Activated CD4-positive, alpha-beta T cell treated with anti-CD3 and anti-CD28 coated beads for 36 hours (primary cell): Measurements from ENCODE around the gene GJA3. TPM values are rescaled to one million over a fixed set of nuclear protein-coding genes. Genes with fewer than 3 reads are reported as not detected.

Experiments used
- ATAC-seq: fragments of 200-7000 bp; cut with Tn5 transposase; one replicate; pipeline ENCODE4 v1.10.0; 2021; ENCODE audit warnings: mild to moderate bottlenecking, moderate library complexity
- CTCF ChIA-PET: fragments of 350-600 bp; sonication (Branson Sonifier 250); formaldehyde crosslinking; loops from one replicate; lab custom pipeline; 2021; ENCODE audit warnings: antibody characterized with exemption; lab: Charles Lee
- POLR2A ChIA-PET: fragments of 350-600 bp; sonication (Branson Sonifier 250); formaldehyde crosslinking; loops from one replicate; lab custom pipeline; 2021; ENCODE audit warnings: antibody characterized with exemption, inconsistent platforms; lab: Charles Lee
- DNase-seq: peaks from one replicate; pipeline ENCODE4 v3.0.0-alpha.2; 2020
- H3K27ac Mint-ChIP-seq: one replicate; pipeline ENCODE4 v1.8.0; 2021; ENCODE audit warnings: mixed read lengths
- H3K27me3 Mint-ChIP-seq: one replicate; pipeline ENCODE4 v1.8.0; 2021; ENCODE audit warnings: mixed read lengths
- H3K36me3 Mint-ChIP-seq: one replicate; pipeline ENCODE4 v1.8.0; 2021; ENCODE audit warnings: low read depth, mixed read lengths
- H3K4me1 Mint-ChIP-seq: one replicate; pipeline ENCODE4 v1.8.0; 2021; ENCODE audit warnings: mixed read lengths
- H3K4me3 Mint-ChIP-seq: one replicate; pipeline ENCODE4 v1.8.0; 2021; ENCODE audit warnings: mild to moderate bottlenecking, moderate library complexity, mixed read lengths
- H3K9me3 Mint-ChIP-seq: one replicate; pipeline ENCODE4 v1.8.0; 2021; ENCODE audit warnings: low read depth, mixed read lengths
- intact Hi-C, 2 experiments: fragments of 100-400 bp; cut with DNase I in 1 of 2; cut with micrococcal nuclease in 1 of 2; formaldehyde crosslinking; loops; one replicate each; pipeline versions ENCODE4 v1.14.2 to v1.15.1; 2022 to 2024; cut with DNase I, micrococcal nuclease
- total RNA-seq, 2 experiments: library from RNA; stranded (reverse); gene quantifications; one replicate each; pipeline ENCODE4 v1.2.3, GENCODE V29; 2021

GJA3 gene
- total RNA-seq, 2 experiments from 2014 or later, result 0.26 to 0.32 TPM

DNA sequence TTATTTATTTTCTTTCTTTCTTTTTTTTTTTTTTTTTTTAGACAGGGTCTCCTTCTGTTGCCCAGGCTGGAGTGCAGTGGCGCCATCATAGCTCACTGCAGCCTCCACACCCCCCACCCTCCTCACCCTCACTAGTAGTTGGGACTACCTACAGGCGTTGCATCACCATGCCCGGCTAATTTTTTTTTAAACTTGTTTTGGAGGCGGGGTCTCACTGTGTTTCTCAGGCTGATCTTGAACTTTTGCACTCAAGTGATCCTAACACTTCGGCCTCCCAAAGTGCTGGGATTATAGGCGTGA, 33.6 kb downstream of the GJA3 start:
- intact Hi-C loops, result no loop called here
- H3K4me1 Mint-ChIP-seq, result no peaks in the 10 kb centered on the region
- POLR2A ChIA-PET, result interaction anchor here (0.6 to 0.8 kb wide), 2 partner anchors 8 to 30 kb away, joined by 3 to 4 read pairs; no protein-coding TSS in a partner anchor
- H3K27ac Mint-ChIP-seq, result peak overlapping the region; percentile 34
- H3K36me3 Mint-ChIP-seq, result no peaks in the 10 kb centered on the region
- CTCF ChIA-PET, result interaction anchor here (0.6 to 2.4 kb wide), 6 partner anchors 8 to 266 kb away, joined by 3 to 12 read pairs (median 6); partner anchors contain the start of gene GJA3
- H3K9me3 Mint-ChIP-seq, result no peaks in the 10 kb centered on the region
- H3K27me3 Mint-ChIP-seq, result peaks cover 10% of the 10 kb centered on the region
- H3K4me3 Mint-ChIP-seq, result peak overlapping the region; percentile 62
- DNase-seq (no peak), ATAC-seq (peak; percentile 35)

GRCh38 chr13:20126541-20127261, 34.2 kb downstream of the GJA3 start:
- no peak for ATAC-seq
- intact Hi-C loops, result no loop called here
- H3K4me3 Mint-ChIP-seq, result peak overlapping the region; percentile 62

DNA sequence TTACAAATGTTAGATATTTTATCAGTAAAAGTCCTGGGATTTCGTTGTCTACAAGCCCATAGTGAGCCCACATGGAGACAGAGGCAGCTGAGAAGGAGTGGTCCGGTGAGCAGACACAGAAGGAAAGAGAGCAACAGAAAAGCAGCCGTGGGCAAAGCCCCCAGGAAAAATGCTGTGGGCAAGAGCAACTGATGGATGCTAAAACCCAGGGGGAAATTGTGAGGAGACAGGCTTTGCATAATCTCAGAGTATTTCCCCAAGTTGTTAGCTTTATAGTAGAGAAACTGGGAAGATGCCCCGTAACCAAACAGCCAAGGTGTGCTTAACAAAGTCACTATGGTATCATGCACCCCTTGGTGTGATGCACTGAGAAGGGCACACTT, 35.1 kb downstream of the GJA3 start:
- ChIA-PET CTCF (no interaction called here), POLR2A (no interaction called here)
- Mint-ChIP-seq H3K36me3 (no peaks in the 10 kb centered on the region), H3K9me3 (no peaks in the 10 kb centered on the region), H3K4me3 (no peak overlapping the region), H3K27ac (no peak overlapping the region), H3K4me1 (peaks cover 2% of the 10 kb centered on the region), H3K27me3 (peaks cover 10% of the 10 kb centered on the region)
- intact Hi-C loops, result no loop called here
- ATAC-seq (no peak), DNase-seq (no peak)

More at GRCh38 chr13:20126541-20127261, 34.2 kb downstream of the GJA3 start:
- Mint-ChIP-seq H3K36me3 (no peaks in the 10 kb centered on the region), H3K27me3 (peaks cover 10% of the 10 kb centered on the region), H3K4me1 (no peaks in the 10 kb centered on the region), H3K9me3 (no peaks in the 10 kb centered on the region), H3K27ac (no peak overlapping the region)
- ChIA-PET CTCF (interaction anchor here (1.5 to 1.9 kb wide), 3 partner anchors 15 to 48 kb away, joined by 5 to 7 read pairs (median 6); partner anchors contain the start of gene GJA3), POLR2A (interaction anchor here (0.6 kb wide), 1 partner anchor 30 kb away, joined by 4 read pairs; no protein-coding TSS in a partner anchor)
- no peak for DNase-seq

- intact Hi-C loops, result no loop called here
- Mint-ChIP-seq H3K36me3 (no peaks in the 10 kb centered on the region), H3K9me3 (no peaks in the 10 kb centered on the region), H3K4me3 (no peak overlapping the region), H3K27ac (no peak overlapping the region), H3K27me3 (peaks cover 10% of the 10 kb centered on the region), H3K4me1 (peaks cover 5% of the 10 kb centered on the region)
- DNase-seq (no peak), ATAC-seq (no peak)
- POLR2A ChIA-PET, result no interaction called here
- CTCF ChIA-PET, result no interaction called here
These were observed 35.6 kb downstream of the GJA3 start for GRCh38 chr13:20125129-20125782.

GRCh38 chr13:20124303-20124702, 36.5 kb downstream of the GJA3 start:
- H3K4me3 Mint-ChIP-seq, result no peak overlapping the region
- no peaks in the 10 kb centered on the region for H3K36me3 Mint-ChIP-seq
- ATAC-seq, result no peak
- peaks cover 14% of the 10 kb centered on the region for H3K4me1 Mint-ChIP-seq
- DNase-seq, result no peak
- intact Hi-C loops, result loop anchor here in 1 of 2 experiments (5.0 kb wide), 1 partner anchor 262 kb away; the partner anchor contains the start of gene ZMYM5
- H3K9me3 Mint-ChIP-seq, result no peaks in the 10 kb centered on the region
- ChIA-PET CTCF (no interaction called here), POLR2A (no interaction called here)
- H3K27ac Mint-ChIP-seq, result no peak overlapping the region
- H3K27me3 Mint-ChIP-seq, result peaks cover 10% of the 10 kb centered on the region

GRCh38 chr13:20121159-20121525, 39.7 kb downstream of the GJA3 start:
- Mint-ChIP-seq H3K27me3 (peaks cover 8% of the 10 kb centered on the region), H3K4me3 (peak overlapping the region; percentile 79), H3K36me3 (no peaks in the 10 kb centered on the region), H3K9me3 (no peaks in the 10 kb centered on the region), H3K27ac (peak overlapping the region; percentile 75), H3K4me1 (peaks cover 18% of the 10 kb centered on the region)
- ATAC-seq (peak; percentile 12), DNase-seq (peak; percentile 25)
- intact Hi-C loops, result loop anchor here in 1 of 2 experiments (5.0 kb wide), 1 partner anchor 259 kb away; the partner anchor contains the start of gene ZMYM5
- POLR2A ChIA-PET, result no interaction called here
- CTCF ChIA-PET, result no interaction called here

- no peaks in the 10 kb centered on the region for H3K9me3 Mint-ChIP-seq
- ChIA-PET CTCF (interaction anchor here (0.9 to 1.5 kb wide), 4 partner anchors 13 to 160 kb away, joined by 3 to 5 read pairs (median 4); no protein-coding TSS in a partner anchor), POLR2A (interaction anchor here (0.6 to 1.3 kb wide), 3 partner anchors 12 to 162 kb away, joined by 3 to 5 read pairs (median 4); no protein-coding TSS in a partner anchor)
- peaks cover 18% of the 10 kb centered on the region for H3K4me1 Mint-ChIP-seq
- H3K36me3 Mint-ChIP-seq, result no peaks in the 10 kb centered on the region
- H3K4me3 Mint-ChIP-seq, result peak overlapping the region; percentile 79
- no peak for DNase-seq
- peaks cover 4% of the 10 kb centered on the region for H3K27me3 Mint-ChIP-seq
- peak overlapping the region; percentile 75 for H3K27ac Mint-ChIP-seq
- intact Hi-C loops, result loop anchor here in 1 of 2 experiments (1.0 to 5.0 kb wide), 4 partner anchors 162 to 489 kb away; partner anchors contain the start of genes IFT88, ZMYM2 and ZMYM5
- no peak for ATAC-seq
These were observed 40.9 kb downstream of the GJA3 start for GRCh38 chr13:20119960-20120359.

DNA sequence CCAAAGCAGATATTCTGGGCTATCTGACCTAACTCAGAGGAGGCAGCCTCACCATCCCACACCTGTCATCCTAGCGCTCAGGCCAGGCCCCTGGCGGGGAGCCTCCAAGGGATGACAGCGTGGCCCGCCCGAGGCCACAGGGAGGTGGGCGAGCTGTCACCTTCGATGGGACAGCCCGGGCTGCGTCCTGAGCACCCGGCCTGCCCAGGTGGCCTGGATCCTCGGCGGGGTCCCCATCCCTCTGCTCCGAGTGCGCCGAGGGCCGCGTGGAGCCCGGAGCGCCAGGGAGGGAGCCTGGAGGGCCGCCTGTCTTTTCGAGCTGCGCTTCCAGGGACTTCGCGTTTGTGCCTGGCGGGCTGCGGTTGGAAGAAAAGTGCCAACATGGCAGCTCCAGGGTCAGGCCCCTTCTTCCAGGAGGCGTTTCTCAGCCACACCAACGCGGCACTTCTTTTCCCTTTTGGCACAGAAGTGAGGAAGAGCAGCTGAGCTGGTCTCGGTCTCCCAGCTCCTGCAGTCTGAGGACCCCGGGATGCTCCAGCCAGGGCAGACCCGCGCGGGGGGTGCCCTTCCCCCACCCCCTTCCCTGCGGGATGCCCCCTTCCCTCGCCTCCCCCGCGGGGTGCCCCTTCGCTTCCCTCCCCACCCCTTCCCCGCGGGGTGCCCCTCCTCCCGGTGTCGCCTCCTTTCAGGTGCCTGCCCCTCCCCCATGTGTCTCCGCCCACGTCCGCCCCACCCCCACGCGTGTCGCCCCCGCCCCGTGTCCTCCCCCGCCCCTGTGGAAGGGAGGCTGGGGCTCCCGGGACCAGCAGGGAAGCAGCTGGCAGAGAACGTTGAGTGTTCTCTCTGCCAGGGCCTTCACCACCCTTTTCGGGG, 42.3 kb downstream of the GJA3 start:
- peaks cover 18% of the 10 kb centered on the region for H3K4me1 Mint-ChIP-seq
- peak overlapping the region; percentile 79 for H3K4me3 Mint-ChIP-seq
- peak; percentile 3 for ATAC-seq
- DNase-seq, result peak; percentile 49
- no peaks in the 10 kb centered on the region for H3K36me3 Mint-ChIP-seq
- no peaks in the 10 kb centered on the region for H3K9me3 Mint-ChIP-seq
- ChIA-PET CTCF (interaction anchor here (0.6 to 1.5 kb wide), 9 partner anchors 10 to 261 kb away, joined by 3 to 12 read pairs (median 4); no protein-coding TSS in a partner anchor), POLR2A (interaction anchor here (1.0 to 1.3 kb wide), 2 partner anchors 9 to 257 kb away, joined by 3 read pairs; no protein-coding TSS in a partner anchor)
- intact Hi-C loops, result loop anchor here in 1 of 2 experiments (1.0 to 2.0 kb wide), 3 partner anchors 160 to 488 kb away; partner anchors contain the start of genes IFT88 and ZMYM2
- H3K27me3 Mint-ChIP-seq, result no peaks in the 10 kb centered on the region
- peak overlapping the region; percentile 80 for H3K27ac Mint-ChIP-seq

- H3K27me3 Mint-ChIP-seq, result no peaks in the 10 kb centered on the region
- POLR2A ChIA-PET, result interaction anchor here (0.6 kb wide), 1 partner anchor 101 kb away, joined by 6 read pairs; no protein-coding TSS in a partner anchor
- H3K4me1 Mint-ChIP-seq, result peaks cover 16% of the 10 kb centered on the region
- no peak for ATAC-seq
- DNase-seq, result no peak
- H3K9me3 Mint-ChIP-seq, result no peaks in the 10 kb centered on the region
- intact Hi-C loops, result no loop called here
- no peaks in the 10 kb centered on the region for H3K36me3 Mint-ChIP-seq
- H3K4me3 Mint-ChIP-seq, result no peak overlapping the region
- H3K27ac Mint-ChIP-seq, result no peak overlapping the region
- CTCF ChIA-PET, result interaction anchor here (1.0 kb wide), 1 partner anchor 70 kb away, joined by 3 read pairs; no protein-coding TSS in a partner anchor
These were observed 44.6 kb downstream of the GJA3 start for GRCh38 chr13:20116213-20116612.

DNA sequence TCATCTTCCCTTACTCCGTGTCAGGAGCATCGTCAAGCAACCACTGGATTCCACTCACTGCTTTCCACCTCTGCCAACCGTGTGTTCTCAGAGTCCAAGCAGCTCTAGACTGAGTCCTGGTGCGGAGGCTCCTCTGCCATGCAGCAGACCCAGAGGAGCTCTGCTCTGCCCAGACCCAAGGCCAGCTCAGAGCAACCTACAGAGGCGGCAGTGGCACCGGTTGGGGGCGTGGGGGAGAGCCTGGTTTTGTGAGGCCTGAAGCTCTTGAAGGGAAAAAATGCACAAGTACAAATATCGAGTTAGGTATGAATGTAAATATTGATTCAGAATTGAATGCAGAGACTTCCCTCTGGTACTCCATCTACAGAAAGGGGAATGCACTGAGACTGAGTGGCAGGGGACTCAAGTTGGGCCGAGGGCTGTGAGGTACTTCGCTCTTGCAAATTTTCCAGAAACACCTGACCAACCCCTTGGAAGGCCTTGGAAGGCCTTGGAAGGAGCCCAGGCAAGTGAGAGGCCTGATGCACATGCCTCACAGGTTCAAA, 46.7 kb downstream of the GJA3 start:
- DNase-seq (no peak), ATAC-seq (no peak)
- H3K4me3 Mint-ChIP-seq, result no peak overlapping the region
- intact Hi-C loops, result no loop called here
- ChIA-PET POLR2A (no interaction called here), CTCF (no interaction called here)
- H3K27ac Mint-ChIP-seq, result no peak overlapping the region
- H3K36me3 Mint-ChIP-seq, result no peaks in the 10 kb centered on the region
- no peaks in the 10 kb centered on the region for H3K27me3 Mint-ChIP-seq
- H3K4me1 Mint-ChIP-seq, result peaks cover 2% of the 10 kb centered on the region
- H3K9me3 Mint-ChIP-seq, result no peaks in the 10 kb centered on the region
